ENCODE data around the gene TBC1D10B. TPM values are rescaled to one million over a fixed set of nuclear protein-coding genes. Genes with fewer than 3 reads are reported as not detected.
"Not testable (repeated sequence)": the region's sequence is repeated elsewhere in the genome, so short reads cannot be mapped to it uniquely, and the experiment has no call there.

TBC1D10B gene
- total RNA-seq, 4 donors from 2014 or later: 34.4 to 43.2 (median 38.4) TPM

GRCh38 chr16:30397776-30398660 lies 27.7 kb upstream of the TBC1D10B start:
- H3K9me3 ChIP-seq: no peaks in the 10 kb centered on the region
- 93% methylated on average over 25 of the region's 42 CpGs for WGBS
- no peak for DNase-seq (ENCODE audit: low spot score in 2 of 2)

DNA sequence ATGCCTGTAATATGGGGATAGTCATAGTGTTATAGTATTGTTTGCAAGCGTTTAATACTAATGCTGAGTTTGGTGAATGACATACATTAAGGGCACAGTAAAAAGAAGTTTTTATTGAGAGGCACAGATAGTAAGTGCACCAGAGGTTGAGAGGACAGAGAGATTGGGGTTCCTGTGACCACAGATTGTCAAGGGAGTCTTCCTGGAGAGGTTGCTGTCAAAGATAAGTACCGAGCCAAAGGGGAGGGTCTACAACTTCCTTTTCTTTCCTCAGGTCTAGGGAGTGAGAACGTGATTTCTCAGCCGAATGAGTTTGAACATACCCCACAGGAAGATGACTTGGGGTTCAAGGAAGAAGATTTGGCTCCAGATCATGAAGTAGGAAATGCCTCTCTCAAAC lies 26.8 kb upstream of the TBC1D10B start:
- Histone ChIP-seq H3K4me1 (peaks cover 41% of the 10 kb centered on the region), H3K27ac (no peak overlapping the region), H3K9me3 (no peaks in the 10 kb centered on the region), H3K4me3 (no peak overlapping the region), H3K36me3 (peaks cover 11% of the 10 kb centered on the region), H3K27me3 (no peaks in the 10 kb centered on the region)
- TF ChIP-seq EP300 (IDR thresholded peaks at IDR 0.05) (no peak), POLR2A (IDR thresholded peaks at IDR 0.05) (no peak), CTCF (IDR thresholded peaks at IDR 0.05) (no peak), POLR2AphosphoS5 (IDR thresholded peaks at IDR 0.05) (no peak)
- DNase-seq (ENCODE audit: low spot score in 2 of 2): no peak
- 78% methylated on average over 4 of the region's 4 CpGs for WGBS

More at GRCh38 chr16:30397776-30398660, 27.7 kb upstream of the TBC1D10B start:
- peaks cover 11% of the 10 kb centered on the region for H3K36me3 ChIP-seq
- peaks cover 41% of the 10 kb centered on the region for H3K4me1 ChIP-seq
- H3K27me3 ChIP-seq: no peaks in the 10 kb centered on the region
- no peak overlapping the region for H3K4me3 ChIP-seq
- no peak overlapping the region for H3K27ac ChIP-seq
- TF ChIP-seq CTCF (IDR thresholded peaks at IDR 0.05) (no peak), EP300 (IDR thresholded peaks at IDR 0.05) (no peak), POLR2A (IDR thresholded peaks at IDR 0.05) (no peak), POLR2AphosphoS5 (IDR thresholded peaks at IDR 0.05) (no peak)

DNA sequence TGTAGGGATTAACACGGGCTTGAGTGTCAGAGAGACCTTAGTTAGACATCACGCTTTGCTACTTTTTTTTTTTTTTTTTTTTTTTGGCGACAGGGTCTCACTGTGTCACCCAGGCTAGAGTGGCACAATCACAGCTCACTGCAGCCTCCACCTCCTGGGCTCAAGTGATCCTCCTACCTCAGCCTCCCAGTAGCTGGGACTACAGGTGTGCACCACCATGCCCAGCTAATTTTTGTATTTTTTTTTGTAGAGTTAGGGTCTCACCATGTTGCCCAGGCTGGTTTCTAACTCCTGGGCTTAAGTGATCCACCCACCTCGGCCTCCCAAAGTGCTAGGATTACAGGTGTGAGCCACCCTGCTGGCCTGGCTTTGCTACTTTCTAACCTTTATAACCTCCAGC lies 26.3 kb upstream of the TBC1D10B start:
- H3K4me1 ChIP-seq: peaks cover 41% of the 10 kb centered on the region
- peaks cover 11% of the 10 kb centered on the region for H3K36me3 ChIP-seq
- H3K27ac ChIP-seq; DNase-seq (ENCODE audit: low spot score in 2 of 2); H3K27me3 ChIP-seq; H3K4me3 ChIP-seq; H3K9me3 ChIP-seq: not testable (repeated sequence)
- WGBS: 71% methylated on average over 4 of the region's 4 CpGs

DNA sequence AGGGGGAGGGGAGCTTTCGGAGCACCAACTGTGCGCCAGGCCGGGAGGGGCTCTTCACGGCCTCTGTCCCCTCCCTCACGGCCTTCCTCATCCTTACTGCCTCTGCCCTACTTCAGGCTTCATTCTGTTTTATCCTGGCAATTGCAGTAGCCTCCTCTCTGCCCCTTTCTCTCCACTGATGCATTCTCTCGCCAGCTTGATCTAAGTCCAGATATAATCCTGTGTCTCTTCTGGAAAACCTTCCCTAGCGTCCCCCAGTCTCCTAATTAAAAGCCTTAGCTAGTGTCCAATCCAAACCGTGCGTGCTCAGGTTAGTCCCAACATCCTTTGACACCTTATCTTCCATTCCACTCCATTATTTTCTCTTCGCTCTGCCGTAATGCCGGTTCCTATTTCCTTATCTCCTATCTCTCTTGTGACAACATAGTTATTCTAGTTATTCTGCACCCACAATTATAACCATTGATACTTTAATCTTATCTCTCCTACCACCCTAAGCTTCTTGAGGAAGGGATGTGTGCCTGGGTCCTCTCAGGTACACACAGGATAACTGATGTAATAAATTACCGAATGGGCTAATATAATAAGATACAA lies 25.8 kb upstream of the TBC1D10B start:
- DNase-seq (ENCODE audit: low spot score in 2 of 2): no peak

More for the DNA sequence above, 25.8 kb upstream of the TBC1D10B start:
- Histone ChIP-seq H3K36me3 (peaks cover 11% of the 10 kb centered on the region), H3K27me3 (no peaks in the 10 kb centered on the region), H3K4me1 (peaks cover 38% of the 10 kb centered on the region), H3K27ac (peak overlapping the region; percentile 68), H3K9me3 (no peaks in the 10 kb centered on the region), H3K4me3 (peak overlapping the region; percentile 71)
- WGBS: 14% methylated on average over 13 of the region's 13 CpGs
- no peak for TF ChIP-seq EP300 (IDR thresholded peaks at IDR 0.05)
- no peak for TF ChIP-seq CTCF (IDR thresholded peaks at IDR 0.05)
- no peak for TF ChIP-seq POLR2A (IDR thresholded peaks at IDR 0.05)
- no peak for TF ChIP-seq POLR2AphosphoS5 (IDR thresholded peaks at IDR 0.05)

Data from suprapubic skin (tissue), 4 donors.